HG02885 (cell line): ENCODE results near the gene GRIP1.
A peak's percentile ranks its signal among the peaks of the same experiment; 100 is the strongest.

Experiments used
- ATAC-seq: cut with Tn5 transposase; IDR thresholded peaks from one replicate; pipeline ENCODE4 v1.9.1; 2021; ENCODE audit warnings: mild to moderate bottlenecking; ENCODE audit not compliant: unreplicated experiment, poor library complexity

The GRIP1 gene

GRCh38 chr12:66661357-66661756 is 17.5 kb downstream of the GRIP1 start:
- no peak for ATAC-seq

GRCh38 chr12:66653796-66654195 is 25.1 kb downstream of the GRIP1 start:
- ATAC-seq, result no peak

GRCh38 chr12:66648033-66648735 is 30.7 kb downstream of the GRIP1 start:
- no peak for ATAC-seq

GRCh38 chr12:66647034-66647691 is 31.7 kb downstream of the GRIP1 start:
- no peak for ATAC-seq

GRCh38 chr12:66644151-66644550 is 34.7 kb downstream of the GRIP1 start:
- no peak for ATAC-seq

- ATAC-seq, result no peak
Measured at GRCh38 chr12:66640691-66641460, 38.0 kb downstream of the GRIP1 start.

- no peak for ATAC-seq
Measured at GRCh38 chr12:66638666-66639065, 40.2 kb downstream of the GRIP1 start.

- ATAC-seq, result peak; percentile 91
Measured at GRCh38 chr12:66637699-66638301, 41.1 kb downstream of the GRIP1 start.

GRCh38 chr12:66636771-66637170 is 42.1 kb downstream of the GRIP1 start:
- no peak for ATAC-seq

- no peak for ATAC-seq
Measured at GRCh38 chr12:66633676-66634075, 45.2 kb downstream of the GRIP1 start.

- ATAC-seq, result no peak
Measured at GRCh38 chr12:66629138-66629870, 49.6 kb downstream of the GRIP1 start.

GRCh38 chr12:66627988-66628317 is 50.9 kb downstream of the GRIP1 start:
- ATAC-seq, result no peak

GRCh38 chr12:66627270-66627987 is 51.4 kb downstream of the GRIP1 start:
- no peak for ATAC-seq

GRCh38 chr12:66624806-66625205 is 54.1 kb downstream of the GRIP1 start:
- peak; percentile 82 for ATAC-seq

- no peak for ATAC-seq
Measured at GRCh38 chr12:66623455-66623854, 55.4 kb downstream of the GRIP1 start.

GRCh38 chr12:66620688-66621087 is 58.2 kb downstream of the GRIP1 start:
- no peak for ATAC-seq

GRCh38 chr12:66620026-66620425 is 58.9 kb downstream of the GRIP1 start:
- no peak for ATAC-seq

- ATAC-seq, result no peak
Measured at GRCh38 chr12:66617991-66618390, 60.9 kb downstream of the GRIP1 start.

- no peak for ATAC-seq
Measured at GRCh38 chr12:66612090-66612775, 66.6 kb downstream of the GRIP1 start.
